ENCODE results near the gene DNAH11. TPM values are rescaled to one million over a fixed set of nuclear protein-coding genes. Genes with fewer than 3 reads are reported as not detected.

The DNAH11 gene
- total RNA-seq, 1 experiment from 2014 or later, result 1.0 TPM

- H3K27me3 ChIP-seq, result 0 out of 2 replicates have a peak, but pooled peaks cover 3% of the 10 kb centered on the region
- no peaks in the 10 kb centered on the region for H3K9me3 ChIP-seq (replicated peaks)
- H3K27ac ChIP-seq, result no peak overlapping the region
- no peak for DNase-seq
- no peak overlapping the region for H3K4me3 ChIP-seq
- H3K4me1 ChIP-seq, result no peaks in the 10 kb centered on the region
- H3K36me3 ChIP-seq, result no peaks in the 10 kb centered on the region
Observed at GRCh38 chr7:21747806-21748205, 205.0 kb downstream of the DNAH11 start.

- H3K9me3 ChIP-seq (replicated peaks), result no peaks in the 10 kb centered on the region
- no peak overlapping the region for H3K27ac ChIP-seq
- H3K27me3 ChIP-seq, result peaks cover 3% of the 10 kb centered on the region; the same call in 1 of the 2 replicates
- no peaks in the 10 kb centered on the region for H3K4me1 ChIP-seq
- no peaks in the 10 kb centered on the region for H3K36me3 ChIP-seq
- no peak for DNase-seq
- H3K4me3 ChIP-seq, result no peak overlapping the region
Observed at GRCh38 chr7:21749378-21749777, 206.5 kb downstream of the DNAH11 start.

- no peaks in the 10 kb centered on the region for H3K36me3 ChIP-seq
- no peak overlapping the region for H3K27ac ChIP-seq
- peak in 1 of 2 experiments; percentile 10 for DNase-seq
- no peaks in the 10 kb centered on the region for H3K9me3 ChIP-seq (replicated peaks)
- H3K4me3 ChIP-seq, result no peak overlapping the region
- H3K27me3 ChIP-seq, result peaks cover 3% of the 10 kb centered on the region; the same call in 1 of the 2 replicates
- no peaks in the 10 kb centered on the region for H3K4me1 ChIP-seq
Observed at GRCh38 chr7:21753071-21753470, 210.2 kb downstream of the DNAH11 start.

GRCh38 chr7:21754963-21755362, 212.1 kb downstream of the DNAH11 start:
- Histone ChIP-seq H3K4me3 (no peak overlapping the region), H3K36me3 (no peaks in the 10 kb centered on the region), H3K27ac (no peak overlapping the region), H3K27me3 (no peaks in the 10 kb centered on the region; the same call in 1 of the 2 replicates), H3K4me1 (no peaks in the 10 kb centered on the region), H3K9me3 (replicated peaks) (no peaks in the 10 kb centered on the region)
- DNase-seq, result no peak

- H3K4me1 ChIP-seq, result no peaks in the 10 kb centered on the region
- H3K27ac ChIP-seq, result no peak overlapping the region
- no peaks in the 10 kb centered on the region for H3K9me3 ChIP-seq (replicated peaks)
- no peaks in the 10 kb centered on the region; the same call in 1 of the 2 replicates for H3K27me3 ChIP-seq
- DNase-seq, result no peak
- no peaks in the 10 kb centered on the region for H3K36me3 ChIP-seq
- H3K4me3 ChIP-seq, result no peak overlapping the region
Observed at GRCh38 chr7:21757537-21758282, 214.9 kb downstream of the DNAH11 start.

DNA sequence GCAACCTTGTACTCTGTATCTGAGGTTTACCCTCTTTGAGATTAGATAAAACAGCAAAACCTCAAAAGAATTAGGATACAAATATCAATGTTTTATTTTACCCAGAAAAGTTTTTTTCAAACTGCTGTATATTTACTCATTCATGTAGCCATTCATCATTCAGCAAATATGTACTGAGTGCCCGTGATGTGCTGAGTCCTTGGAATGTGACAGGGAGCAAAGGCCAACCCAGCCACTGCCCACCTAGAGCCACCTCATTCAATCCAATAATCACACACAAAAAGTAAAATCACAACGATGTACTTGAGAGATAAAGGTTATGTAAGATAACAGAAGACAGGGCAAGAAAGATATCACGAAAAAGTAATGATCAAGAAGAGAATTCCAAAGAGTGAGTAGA, 215.4 kb downstream of the DNAH11 start:
- Histone ChIP-seq H3K36me3 (no peaks in the 10 kb centered on the region), H3K27ac (no peak overlapping the region), H3K4me3 (no peak overlapping the region), H3K9me3 (replicated peaks) (no peaks in the 10 kb centered on the region), H3K27me3 (no peaks in the 10 kb centered on the region; the same call in 1 of the 2 replicates), H3K4me1 (no peaks in the 10 kb centered on the region)
- no peak for DNase-seq

GRCh38 chr7:21762469-21762868, 219.6 kb downstream of the DNAH11 start:
- DNase-seq, result no peak
- Histone ChIP-seq H3K27me3 (no peaks in the 10 kb centered on the region; the same call in 1 of the 2 replicates), H3K4me1 (no peaks in the 10 kb centered on the region), H3K4me3 (no peak overlapping the region), H3K9me3 (replicated peaks) (no peaks in the 10 kb centered on the region), H3K36me3 (no peaks in the 10 kb centered on the region), H3K27ac (no peak overlapping the region)

GRCh38 chr7:21763818-21764217, 221.0 kb downstream of the DNAH11 start:
- H3K27me3 ChIP-seq, result no peaks in the 10 kb centered on the region; the same call in 1 of the 2 replicates
- H3K9me3 ChIP-seq (replicated peaks), result no peaks in the 10 kb centered on the region
- no peak for DNase-seq
- H3K4me1 ChIP-seq, result no peaks in the 10 kb centered on the region
- H3K27ac ChIP-seq, result no peak overlapping the region
- H3K36me3 ChIP-seq, result no peaks in the 10 kb centered on the region
- H3K4me3 ChIP-seq, result no peak overlapping the region

DNA sequence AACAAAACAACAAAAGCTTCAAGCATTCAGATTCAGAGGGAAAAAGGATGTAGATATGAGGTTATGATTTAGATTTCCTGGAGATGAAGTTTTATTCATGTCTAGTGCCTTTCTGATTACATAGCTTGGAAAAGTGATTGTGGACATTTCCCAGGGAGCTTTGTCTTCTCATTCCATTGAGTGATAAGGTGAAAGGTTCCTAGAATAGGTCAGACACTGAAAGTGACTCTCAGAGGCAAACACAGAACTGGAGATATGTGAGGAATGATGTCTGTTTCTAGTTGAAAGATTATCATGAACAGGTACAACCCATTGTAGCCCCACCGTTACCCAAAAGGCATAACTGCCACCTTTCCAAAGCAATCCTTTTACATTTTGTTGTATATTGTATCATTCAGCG, 223.4 kb downstream of the DNAH11 start:
- Histone ChIP-seq H3K9me3 (replicated peaks) (no peaks in the 10 kb centered on the region), H3K4me1 (no peaks in the 10 kb centered on the region)

GRCh38 chr7:21767300-21767900, 224.6 kb downstream of the DNAH11 start:
- Histone ChIP-seq H3K36me3 (no peaks in the 10 kb centered on the region), H3K27ac (no peak overlapping the region), H3K27me3 (no peaks in the 10 kb centered on the region; the same call in 1 of the 2 replicates), H3K9me3 (replicated peaks) (no peaks in the 10 kb centered on the region), H3K4me3 (no peak overlapping the region), H3K4me1 (0 out of 2 replicates have a peak, but pooled peaks cover 3% of the 10 kb centered on the region)
- DNase-seq, result peak; percentile 58 to 77

More for the DNA sequence above, 223.4 kb downstream of the DNAH11 start:
- Histone ChIP-seq H3K27me3 (no peaks in the 10 kb centered on the region; the same call in 1 of the 2 replicates), H3K27ac (no peak overlapping the region), H3K36me3 (no peaks in the 10 kb centered on the region), H3K4me3 (no peak overlapping the region)
- no peak for DNase-seq

- Histone ChIP-seq H3K27me3 (no peaks in the 10 kb centered on the region; the same call in 1 of the 2 replicates), H3K4me3 (no peak overlapping the region), H3K27ac (no peak overlapping the region), H3K36me3 (no peaks in the 10 kb centered on the region), H3K9me3 (replicated peaks) (no peaks in the 10 kb centered on the region), H3K4me1 (0 out of 2 replicates have a peak, but pooled peaks cover 3% of the 10 kb centered on the region)
- DNase-seq, result no peak
Observed at GRCh38 chr7:21768279-21768678, 225.4 kb downstream of the DNAH11 start.

- Histone ChIP-seq H3K4me1 (0 out of 2 replicates have a peak, but pooled peaks cover 3% of the 10 kb centered on the region), H3K36me3 (no peaks in the 10 kb centered on the region), H3K4me3 (no peak overlapping the region), H3K9me3 (replicated peaks) (no peaks in the 10 kb centered on the region), H3K27ac (no peak overlapping the region), H3K27me3 (no peaks in the 10 kb centered on the region)
- DNase-seq, result no peak
Observed at GRCh38 chr7:21771266-21771665, 228.4 kb downstream of the DNAH11 start.

GRCh38 chr7:21771906-21772610, 229.2 kb downstream of the DNAH11 start:
- Histone ChIP-seq H3K4me1 (0 out of 2 replicates have a peak, but pooled peaks cover 3% of the 10 kb centered on the region), H3K4me3 (no peak overlapping the region), H3K9me3 (replicated peaks) (no peaks in the 10 kb centered on the region), H3K27me3 (no peaks in the 10 kb centered on the region), H3K27ac (no peak overlapping the region), H3K36me3 (no peaks in the 10 kb centered on the region)
- DNase-seq, result peak in 1 of 2 experiments; percentile 29

DNA sequence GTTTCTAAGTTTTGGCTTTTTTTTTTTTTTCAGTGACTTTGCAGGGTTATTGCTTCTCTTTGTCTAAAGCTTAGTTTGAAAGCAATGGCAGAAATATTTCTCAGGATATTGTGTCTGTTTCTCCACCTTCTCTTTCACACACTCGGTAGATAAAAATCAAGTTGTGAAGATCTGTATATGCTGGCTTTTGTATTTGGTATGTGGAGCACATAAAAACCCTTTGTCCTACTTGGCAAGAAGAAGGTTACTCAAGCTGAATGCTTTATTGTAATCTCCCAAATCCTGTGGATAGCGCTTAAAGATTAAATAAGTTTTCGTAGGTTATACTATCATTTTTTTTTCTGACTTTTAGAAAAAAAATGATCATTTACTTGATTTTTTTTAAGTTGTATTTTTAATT, 230.5 kb downstream of the DNAH11 start:
- no peak overlapping the region for H3K27ac ChIP-seq
- H3K4me1 ChIP-seq, result 0 out of 2 replicates have a peak, but pooled peaks cover 3% of the 10 kb centered on the region
- no peak overlapping the region for H3K4me3 ChIP-seq
- DNase-seq, result no peak
- no peaks in the 10 kb centered on the region for H3K36me3 ChIP-seq
- H3K9me3 ChIP-seq (replicated peaks), result no peaks in the 10 kb centered on the region
- no peaks in the 10 kb centered on the region for H3K27me3 ChIP-seq

- H3K4me1 ChIP-seq, result no peaks in the 10 kb centered on the region
- H3K9me3 ChIP-seq (replicated peaks), result no peaks in the 10 kb centered on the region
- no peak for DNase-seq
- no peaks in the 10 kb centered on the region for H3K36me3 ChIP-seq
- no peak overlapping the region for H3K27ac ChIP-seq
- no peak overlapping the region for H3K4me3 ChIP-seq
- H3K27me3 ChIP-seq, result no peaks in the 10 kb centered on the region
Observed at GRCh38 chr7:21777921-21778320, 235.1 kb downstream of the DNAH11 start.

All from SJCRH30 (cell line).